MCF 10A (cell line): ENCODE data around the gene HOXC11. TPM values are rescaled to one million over a fixed set of nuclear protein-coding genes. Genes with fewer than 3 reads are reported as not detected.

ENCODE experiments used
- BruUV-seq: library from RNA; stranded (reverse); fragments of 400-500 nt; replicated peaks from 2 replicates; lab custom pipeline; 2021; lab: Mats Ljungman, UMichigan
- CTCF ChIA-PET: fragments of 300-600 bp; sonication (Branson Sonifier 250); formaldehyde crosslinking; extraction: SDS; loops from one replicate; lab custom pipeline; 2021; ENCODE audit warnings: antibody characterized with exemption, inconsistent platforms; lab: Yijun Ruan, JAX
- POLR2A ChIA-PET: fragments of 300-600, 350-650 bp; sonication (Branson Sonifier 250); formaldehyde crosslinking; extraction: SDS; loops from one replicate; lab custom pipeline; 2020; ENCODE audit warnings: antibody characterized with exemption, inconsistent platforms; lab: Yijun Ruan, JAX
- DNase-seq: peaks from one replicate; pipeline ENCODE4 v3.0.0-alpha.2; 2018; ENCODE audit not compliant: unreplicated experiment
- H3K27ac Mint-ChIP-seq: one replicate; pipeline ENCODE4 v1.8.0; 2022; ENCODE audit warnings: mild to moderate bottlenecking, low read depth, mixed read lengths; ENCODE audit not compliant: unreplicated experiment
- H3K27me3 Mint-ChIP-seq: one replicate; pipeline ENCODE4 v1.8.0; 2022; ENCODE audit warnings: mixed read lengths; ENCODE audit not compliant: insufficient read depth, unreplicated experiment
- H3K36me3 Mint-ChIP-seq: one replicate; pipeline ENCODE4 v1.8.0; 2022; ENCODE audit warnings: mild to moderate bottlenecking, moderate library complexity, mixed read lengths; ENCODE audit not compliant: insufficient read depth, unreplicated experiment
- H3K4me1 Mint-ChIP-seq: one replicate; pipeline ENCODE4 v1.8.0; 2022; ENCODE audit warnings: mixed read lengths; ENCODE audit not compliant: insufficient read depth, unreplicated experiment
- H3K4me3 Mint-ChIP-seq: one replicate; pipeline ENCODE4 v1.8.0; 2022; ENCODE audit warnings: mild to moderate bottlenecking, moderate library complexity, mixed read lengths; ENCODE audit not compliant: unreplicated experiment
- H3K9me3 Mint-ChIP-seq: one replicate; pipeline ENCODE4 v1.8.0; 2022; ENCODE audit warnings: mixed read lengths; ENCODE audit not compliant: unreplicated experiment
- CTCF ChIP-seq: fragments of 200-600 bp; IDR thresholded peaks from one replicate; pipeline ENCODE4 v1.8.0; 2022; ENCODE audit warnings: antibody characterized with exemption, mild to moderate bottlenecking; ENCODE audit not compliant: unreplicated experiment
- intact Hi-C: fragments of 100-400 bp; cut with micrococcal nuclease; formaldehyde crosslinking; loops from 2 replicates; pipeline ENCODE4 v1.14.1; 2022
- total RNA-seq: library from RNA; stranded (reverse); gene quantifications from 2 replicates; pipeline ENCODE4 v1.2.3, GENCODE V29; 2022

Gene HOXC11
- total RNA-seq, 1 experiment from 2014 or later, result 1.2 TPM

GRCh38 chr12:53950789-53951576 is 21.9 kb upstream of the HOXC11 start:
- Mint-ChIP-seq H3K4me1 (no peaks in the 10 kb centered on the region), H3K9me3 (no peaks in the 10 kb centered on the region), H3K27me3 (no peaks in the 10 kb centered on the region), H3K4me3 (no peak overlapping the region), H3K36me3 (peaks cover 4% of the 10 kb centered on the region), H3K27ac (no peak overlapping the region)
- no TSS peak for BruUV-seq
- ChIA-PET CTCF (interaction anchor here (0.6 kb wide), 1 partner anchor 11 kb away, joined by 4 read pairs; no protein-coding TSS in a partner anchor), POLR2A (interaction anchor here (0.6 kb wide), 1 partner anchor 19 kb away, joined by 3 read pairs; no protein-coding TSS in a partner anchor)
- intact Hi-C loops, result loop anchor here (1.0 kb wide), 1 partner anchor 181 kb away; no protein-coding TSS in a partner anchor
- no peak for TF ChIP-seq CTCF
- DNase-seq, result no peak

GRCh38 chr12:53951577-53952334 is 21.2 kb upstream of the HOXC11 start:
- Mint-ChIP-seq H3K36me3 (peaks cover 4% of the 10 kb centered on the region), H3K4me1 (no peaks in the 10 kb centered on the region), H3K27me3 (no peaks in the 10 kb centered on the region), H3K9me3 (no peaks in the 10 kb centered on the region), H3K4me3 (no peak overlapping the region), H3K27ac (no peak overlapping the region)
- ChIA-PET CTCF (interaction anchor here (0.5 to 1.2 kb wide), 5 partner anchors 10 to 206 kb away, joined by 3 to 4 read pairs (median 3); no protein-coding TSS in a partner anchor), POLR2A (interaction anchor here (0.6 to 3.2 kb wide), 3 partner anchors 13 to 20 kb away, joined by 3 to 16 read pairs (median 6); partner anchors contain the start of gene HOXC13)
- intact Hi-C loops, result no loop called here
- DNase-seq, result no peak
- TF ChIP-seq CTCF, result no peak
- no TSS peak for BruUV-seq

- Mint-ChIP-seq H3K9me3 (no peaks in the 10 kb centered on the region), H3K4me3 (no peak overlapping the region), H3K4me1 (no peaks in the 10 kb centered on the region), H3K27ac (no peak overlapping the region), H3K36me3 (peaks cover 4% of the 10 kb centered on the region), H3K27me3 (no peaks in the 10 kb centered on the region)
- CTCF ChIA-PET, result interaction anchor here (0.5 to 1.2 kb wide), 5 partner anchors 17 to 206 kb away, joined by 3 to 4 read pairs (median 3); no protein-coding TSS in a partner anchor
- POLR2A ChIA-PET, result interaction anchor here (1.0 to 3.2 kb wide), 2 partner anchors 13 to 19 kb away, joined by 6 to 16 read pairs; partner anchors contain the start of gene HOXC13
- no peak for TF ChIP-seq CTCF
- no peak for DNase-seq
- BruUV-seq, result no TSS peak
- intact Hi-C loops, result no loop called here
Observed at GRCh38 chr12:53952335-53952694, 20.6 kb upstream of the HOXC11 start.
